ENCODE results near the gene GPRIN3.

The GPRIN3 gene

GRCh38 chr4:89301003-89301402, 6.6 kb downstream of the GPRIN3 start:
- TF ChIP-seq, protein P1, sequence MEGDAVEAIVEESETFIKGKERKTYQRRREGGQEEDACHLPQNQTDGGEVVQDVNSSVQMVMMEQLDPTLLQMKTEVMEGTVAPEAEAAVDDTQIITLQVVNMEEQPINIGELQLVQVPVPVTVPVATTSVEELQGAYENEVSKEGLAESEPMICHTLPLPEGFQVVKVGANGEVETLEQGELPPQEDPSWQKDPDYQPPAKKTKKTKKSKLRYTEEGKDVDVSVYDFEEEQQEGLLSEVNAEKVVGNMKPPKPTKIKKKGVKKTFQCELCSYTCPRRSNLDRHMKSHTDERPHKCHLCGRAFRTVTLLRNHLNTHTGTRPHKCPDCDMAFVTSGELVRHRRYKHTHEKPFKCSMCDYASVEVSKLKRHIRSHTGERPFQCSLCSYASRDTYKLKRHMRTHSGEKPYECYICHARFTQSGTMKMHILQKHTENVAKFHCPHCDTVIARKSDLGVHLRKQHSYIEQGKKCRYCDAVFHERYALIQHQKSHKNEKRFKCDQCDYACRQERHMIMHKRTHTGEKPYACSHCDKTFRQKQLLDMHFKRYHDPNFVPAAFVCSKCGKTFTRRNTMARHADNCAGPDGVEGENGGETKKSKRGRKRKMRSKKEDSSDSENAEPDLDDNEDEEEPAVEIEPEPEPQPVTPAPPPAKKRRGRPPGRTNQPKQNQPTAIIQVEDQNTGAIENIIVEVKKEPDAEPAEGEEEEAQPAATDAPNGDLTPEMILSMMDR (IDR thresholded peaks at IDR 0.05; ENCODE audit: control insufficient read depth, extremely low read depth, insufficient read depth), result no peak
- DNase-seq (ENCODE audit: low read depth), result no peak
- H3K4me3 ChIP-seq (ENCODE audit: low read depth, low read length), result no peak overlapping the region

DNA sequence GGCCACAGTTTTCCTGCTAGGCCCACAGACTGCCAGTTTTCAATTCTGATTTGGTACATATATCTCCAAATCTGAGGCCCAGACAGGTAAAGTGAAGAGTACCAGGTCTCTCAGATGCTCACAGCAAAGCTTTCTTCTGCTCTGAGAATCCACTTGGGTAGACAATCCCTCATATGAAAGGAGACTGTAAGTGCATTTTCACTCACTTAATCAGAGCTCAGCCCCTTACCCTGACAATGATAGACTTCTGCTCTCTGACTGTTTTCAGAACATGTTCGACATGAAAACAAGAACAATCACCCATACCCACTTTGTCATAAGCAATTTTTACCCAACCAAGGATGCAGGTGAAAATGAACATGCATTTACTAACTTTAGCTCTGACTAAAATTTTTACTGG, 7.1 kb downstream of the GPRIN3 start:
- H3K4me3 ChIP-seq (ENCODE audit: low read depth, low read length), result no peak overlapping the region
- TF ChIP-seq, protein P1 (IDR thresholded peaks at IDR 0.05; ENCODE audit: control insufficient read depth, extremely low read depth, insufficient read depth), result no peak
- no peak for DNase-seq (ENCODE audit: low read depth)

DNA sequence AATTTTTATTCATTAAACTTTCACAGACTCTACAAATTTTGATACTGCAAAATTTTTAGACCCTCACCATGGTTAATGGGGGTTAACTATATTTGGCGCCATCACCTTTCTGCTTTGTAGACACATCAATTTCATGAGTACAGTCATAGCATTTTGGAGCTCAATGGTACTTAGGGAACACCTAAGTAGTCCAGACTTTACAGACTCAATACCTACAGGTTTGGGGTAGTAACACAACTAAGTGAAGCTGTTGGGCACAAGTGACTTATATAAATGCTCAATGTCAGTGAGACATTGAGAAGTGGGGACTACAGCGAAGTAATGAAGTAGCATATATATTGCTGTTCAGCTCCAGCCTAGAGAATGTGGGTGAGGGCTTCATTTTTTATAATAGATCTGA, 7.5 kb downstream of the GPRIN3 start:
- no peak for DNase-seq (ENCODE audit: low read depth)
- TF ChIP-seq, protein P1 (IDR thresholded peaks at IDR 0.05; ENCODE audit: control insufficient read depth, extremely low read depth, insufficient read depth), result no peak

GRCh38 chr4:89299153-89299791, 8.3 kb downstream of the GPRIN3 start:
- DNase-seq (ENCODE audit: low read depth), result no peak
- no peak overlapping the region for H3K4me3 ChIP-seq (ENCODE audit: low read depth, low read length)
- TF ChIP-seq, protein P1 (IDR thresholded peaks at IDR 0.05; ENCODE audit: control insufficient read depth, extremely low read depth, insufficient read depth), result no peak

More for the DNA sequence above, 7.5 kb downstream of the GPRIN3 start:
- H3K4me3 ChIP-seq (ENCODE audit: low read depth, low read length), result no peak overlapping the region

DNA sequence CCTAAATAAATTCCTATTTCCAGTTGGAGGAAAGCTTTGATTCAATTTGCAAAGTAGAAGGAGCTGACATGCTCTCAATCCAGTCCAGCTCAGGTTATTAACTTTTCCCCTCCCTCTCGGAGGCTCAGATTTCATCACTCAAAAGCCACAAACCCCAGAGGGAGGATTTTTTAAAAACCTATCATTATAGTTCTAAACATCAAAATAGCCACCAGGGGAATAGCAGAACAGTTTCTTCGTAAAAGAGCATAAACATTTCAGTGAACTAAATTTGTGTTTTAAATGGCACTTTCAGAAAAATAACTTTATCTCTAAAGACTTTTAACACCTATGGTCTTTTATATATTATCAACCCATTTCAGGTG, 8.8 kb downstream of the GPRIN3 start:
- TF ChIP-seq, protein P1 (IDR thresholded peaks at IDR 0.05; ENCODE audit: control insufficient read depth, extremely low read depth, insufficient read depth), result no peak
- no peak overlapping the region for H3K4me3 ChIP-seq (ENCODE audit: low read depth, low read length)
- no peak for DNase-seq (ENCODE audit: low read depth)

- DNase-seq (ENCODE audit: low read depth), result no peak
- no peak overlapping the region for H3K4me3 ChIP-seq (ENCODE audit: low read depth, low read length)
- TF ChIP-seq, protein P1 (IDR thresholded peaks at IDR 0.05; ENCODE audit: control insufficient read depth, extremely low read depth, insufficient read depth), result no peak
Observed at GRCh38 chr4:89298155-89298554, 9.4 kb downstream of the GPRIN3 start.

DNA sequence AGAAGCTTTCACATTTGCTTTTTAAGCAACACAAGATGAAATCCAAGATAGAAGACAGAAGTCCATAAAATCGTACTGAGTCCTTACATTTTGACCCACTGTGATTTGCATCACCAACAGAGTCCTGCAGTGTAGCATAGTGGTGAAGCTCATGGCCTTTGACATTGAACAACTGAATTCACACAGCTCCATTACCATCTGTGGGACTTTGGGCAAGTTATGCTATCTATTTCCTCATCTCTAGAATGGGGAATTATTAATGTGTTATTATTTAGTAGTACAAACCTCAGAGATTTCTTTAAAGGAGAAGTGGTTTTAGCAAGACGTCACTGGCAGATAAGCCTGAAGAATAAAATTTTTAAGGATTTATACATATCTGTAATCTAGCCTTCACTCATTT, 10.7 kb downstream of the GPRIN3 start:
- TF ChIP-seq, protein P1 (IDR thresholded peaks at IDR 0.05; ENCODE audit: control insufficient read depth, extremely low read depth, insufficient read depth), result no peak
- no peak for DNase-seq (ENCODE audit: low read depth)
- no peak overlapping the region for H3K4me3 ChIP-seq (ENCODE audit: low read depth, low read length)

All from LNCaP clone FGC (cell line).